HL-60 (cell line): Measurements from ENCODE around the gene TLE2.

Experiments used
- GABPA ChIP-seq: IDR thresholded peaks from 2 replicates; pipeline ENCODE4 v1.6.1; 2012; ENCODE audit warnings: low read depth
- POLR2AphosphoS5 ChIP-seq: IDR thresholded peaks from 2 replicates; pipeline ENCODE4 v1.6.1; 2012; ENCODE audit warnings: low read depth
- SPI1 ChIP-seq: IDR thresholded peaks from 2 replicates; pipeline ENCODE4 v1.6.1; 2012; ENCODE audit warnings: low read depth, mild to moderate bottlenecking, borderline replicate concordance
- TF ChIP-seq, protein P1 (sequence below): IDR thresholded peaks from one replicate; pipeline ENCODE4 v1.5.1; 2011; ENCODE audit warnings: low read length, control low read depth, inconsistent platforms; ENCODE audit not compliant: insufficient read depth

DNA sequence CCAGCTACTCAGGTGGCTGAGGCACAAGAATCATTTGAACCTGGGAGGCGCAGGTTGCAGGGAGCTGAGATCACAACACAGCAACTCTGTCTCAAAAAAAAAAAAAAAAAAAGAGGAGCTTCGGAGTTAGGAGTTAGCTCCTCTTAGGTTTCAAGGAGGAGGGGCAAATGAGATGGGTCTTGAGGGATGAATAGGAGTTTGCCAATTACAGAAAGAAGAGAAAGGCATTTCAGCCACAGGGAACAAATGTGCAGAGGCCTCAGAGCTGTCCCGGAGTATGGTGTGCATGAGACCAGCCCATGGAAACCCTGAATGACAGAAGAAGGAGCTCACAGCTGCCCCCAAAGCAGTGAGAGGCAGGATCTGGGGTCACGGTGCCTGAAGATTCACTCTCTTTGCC is 24.6 kb downstream of the TLE2 start:
- TF ChIP-seq GABPA (no peak), POLR2AphosphoS5 (no peak), SPI1 (no peak)
- TF ChIP-seq, protein P1, sequence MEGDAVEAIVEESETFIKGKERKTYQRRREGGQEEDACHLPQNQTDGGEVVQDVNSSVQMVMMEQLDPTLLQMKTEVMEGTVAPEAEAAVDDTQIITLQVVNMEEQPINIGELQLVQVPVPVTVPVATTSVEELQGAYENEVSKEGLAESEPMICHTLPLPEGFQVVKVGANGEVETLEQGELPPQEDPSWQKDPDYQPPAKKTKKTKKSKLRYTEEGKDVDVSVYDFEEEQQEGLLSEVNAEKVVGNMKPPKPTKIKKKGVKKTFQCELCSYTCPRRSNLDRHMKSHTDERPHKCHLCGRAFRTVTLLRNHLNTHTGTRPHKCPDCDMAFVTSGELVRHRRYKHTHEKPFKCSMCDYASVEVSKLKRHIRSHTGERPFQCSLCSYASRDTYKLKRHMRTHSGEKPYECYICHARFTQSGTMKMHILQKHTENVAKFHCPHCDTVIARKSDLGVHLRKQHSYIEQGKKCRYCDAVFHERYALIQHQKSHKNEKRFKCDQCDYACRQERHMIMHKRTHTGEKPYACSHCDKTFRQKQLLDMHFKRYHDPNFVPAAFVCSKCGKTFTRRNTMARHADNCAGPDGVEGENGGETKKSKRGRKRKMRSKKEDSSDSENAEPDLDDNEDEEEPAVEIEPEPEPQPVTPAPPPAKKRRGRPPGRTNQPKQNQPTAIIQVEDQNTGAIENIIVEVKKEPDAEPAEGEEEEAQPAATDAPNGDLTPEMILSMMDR: no peak
